Progenitor cell of endocrine pancreas (in vitro differentiated cells): Measurements from ENCODE around the gene KLF11. TPM values are rescaled to one million over a fixed set of nuclear protein-coding genes. Genes with fewer than 3 reads are reported as not detected.

Source experiments
- DNase-seq: peaks from one replicate; pipeline ENCODE4 v3.0.0; 2021; ENCODE audit warnings: low spot score; ENCODE audit not compliant: unreplicated experiment
- H3K27ac Mint-ChIP-seq: 2 replicates; pipeline ENCODE4 v1.8.0; 2021; ENCODE audit warnings: mild to moderate bottlenecking, moderate library complexity, mixed read lengths
- H3K27me3 Mint-ChIP-seq: 2 replicates; pipeline ENCODE4 v1.8.0; 2021; ENCODE audit warnings: mixed read lengths
- H3K36me3 Mint-ChIP-seq: 2 replicates; pipeline ENCODE4 v1.8.0; 2022; ENCODE audit warnings: mixed read lengths; ENCODE audit not compliant: insufficient read depth
- H3K4me1 Mint-ChIP-seq: 2 replicates; pipeline ENCODE4 v1.8.0; 2021; ENCODE audit warnings: low read depth, mixed read lengths
- H3K4me3 Mint-ChIP-seq: 2 replicates; pipeline ENCODE4 v1.8.0; 2021; ENCODE audit warnings: low read depth, mild to moderate bottlenecking, moderate library complexity, mixed read lengths
- H3K9me3 Mint-ChIP-seq: 2 replicates; pipeline ENCODE4 v1.8.0; 2021; ENCODE audit warnings: low read depth, mixed read lengths
- CTCF ChIP-seq: fragments of 200-600 bp; sonication (generic); IDR thresholded peaks from one replicate; pipeline ENCODE4 v1.5.0; 2021; ENCODE audit warnings: antibody characterized with exemption, mild to moderate bottlenecking; ENCODE audit not compliant: unreplicated experiment
- total RNA-seq: library from RNA; stranded (reverse); gene quantifications from 2 replicates; pipeline ENCODE4 v1.2.1, GENCODE V29; 2021

Gene KLF11
- total RNA-seq, 1 donor from 2014 or later = 3.5 TPM

GRCh38 chr2:10026940-10027569 is 16.3 kb upstream of the KLF11 start:
- Mint-ChIP-seq H3K36me3 (no peaks in the 10 kb centered on the region), H3K4me3 (no peak overlapping the region), H3K4me1 (peaks cover 6% of the 10 kb centered on the region), H3K27ac (no peak overlapping the region), H3K9me3 (no peaks in the 10 kb centered on the region), H3K27me3 (peaks cover 8% of the 10 kb centered on the region)
- TF ChIP-seq CTCF = no peak
- DNase-seq = no peak

GRCh38 chr2:10027660-10028330 is 15.6 kb upstream of the KLF11 start:
- DNase-seq = no peak
- H3K4me3 Mint-ChIP-seq = no peak overlapping the region
- no peaks in the 10 kb centered on the region for H3K36me3 Mint-ChIP-seq
- no peaks in the 10 kb centered on the region for H3K9me3 Mint-ChIP-seq
- H3K27ac Mint-ChIP-seq = no peak overlapping the region
- TF ChIP-seq CTCF = no peak
- H3K27me3 Mint-ChIP-seq = peaks cover 8% of the 10 kb centered on the region
- H3K4me1 Mint-ChIP-seq = peaks cover 6% of the 10 kb centered on the region

- peaks cover 8% of the 10 kb centered on the region for H3K27me3 Mint-ChIP-seq
These were observed 14.9 kb upstream of the KLF11 start for GRCh38 chr2:10028407-10028987.

GRCh38 chr2:10028988-10029874 is 14.1 kb upstream of the KLF11 start:
- Mint-ChIP-seq H3K9me3 (no peaks in the 10 kb centered on the region), H3K36me3 (no peaks in the 10 kb centered on the region), H3K27ac (no peak overlapping the region), H3K4me1 (peaks cover 6% of the 10 kb centered on the region), H3K27me3 (peaks cover 8% of the 10 kb centered on the region), H3K4me3 (no peak overlapping the region)
- TF ChIP-seq CTCF = no peak
- no peak for DNase-seq

More at GRCh38 chr2:10028407-10028987, 14.9 kb upstream of the KLF11 start:
- no peaks in the 10 kb centered on the region for H3K9me3 Mint-ChIP-seq
- no peak for DNase-seq
- H3K4me1 Mint-ChIP-seq = peaks cover 6% of the 10 kb centered on the region
- TF ChIP-seq CTCF = no peak
- H3K36me3 Mint-ChIP-seq = no peaks in the 10 kb centered on the region
- H3K4me3 Mint-ChIP-seq = no peak overlapping the region
- H3K27ac Mint-ChIP-seq = no peak overlapping the region

GRCh38 chr2:10029875-10030223 is 13.5 kb upstream of the KLF11 start:
- no peak for TF ChIP-seq CTCF
- Mint-ChIP-seq H3K36me3 (no peaks in the 10 kb centered on the region), H3K27me3 (peaks cover 8% of the 10 kb centered on the region), H3K4me3 (no peak overlapping the region), H3K9me3 (no peaks in the 10 kb centered on the region), H3K27ac (no peak overlapping the region), H3K4me1 (peaks cover 8% of the 10 kb centered on the region)
- DNase-seq = no peak
